ENCODE data around the gene ACIN1.
A peak's percentile ranks its signal among the peaks of the same experiment; 100 is the strongest.

ACIN1 gene

DNA sequence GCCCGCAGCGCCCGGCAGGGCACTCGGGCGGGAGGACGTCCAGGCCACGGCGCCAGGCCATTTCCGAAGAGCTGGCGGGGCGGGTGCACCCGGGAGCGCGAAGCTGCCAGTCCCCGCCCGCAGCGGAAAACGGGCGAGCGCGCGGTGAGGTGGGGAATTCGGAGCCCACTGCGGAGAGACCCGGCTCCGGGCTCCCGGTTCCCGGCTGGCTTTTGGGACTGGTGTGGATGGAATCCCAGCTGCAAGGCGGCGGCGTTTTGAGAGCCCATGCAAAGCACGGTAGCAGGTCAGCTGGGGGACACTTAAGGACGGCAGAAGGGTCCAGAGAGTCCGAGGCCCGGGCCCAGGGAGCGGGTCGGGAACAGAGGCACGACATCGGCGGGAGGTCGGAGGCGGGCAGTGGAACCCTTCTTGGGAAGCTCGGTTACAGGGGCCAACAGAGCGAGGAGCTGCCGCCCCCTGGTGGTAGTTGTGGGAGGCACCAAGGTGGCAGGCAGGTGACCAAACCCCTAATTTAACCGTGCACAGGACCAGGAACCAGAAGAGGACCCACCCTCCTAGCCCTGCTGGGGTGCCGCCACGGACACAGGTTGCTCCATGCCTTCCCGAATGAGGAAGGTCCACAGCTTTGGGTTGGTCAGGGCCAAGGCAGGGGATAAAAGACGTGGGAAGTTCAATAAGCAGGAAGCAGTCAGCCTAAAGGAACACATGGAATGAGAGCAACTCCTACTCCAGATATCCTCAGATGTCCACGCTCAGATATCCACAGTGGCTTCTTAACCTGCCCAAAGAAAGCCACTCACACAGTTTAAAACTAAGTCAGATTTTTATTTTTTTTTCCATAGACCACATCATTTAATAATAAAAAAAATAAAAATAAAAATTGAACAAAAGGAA, 36.9 kb downstream of the ACIN1 start:
- DNase-seq (ENCODE audit: low read depth, low spot score) = peak; percentile 97

DNA sequence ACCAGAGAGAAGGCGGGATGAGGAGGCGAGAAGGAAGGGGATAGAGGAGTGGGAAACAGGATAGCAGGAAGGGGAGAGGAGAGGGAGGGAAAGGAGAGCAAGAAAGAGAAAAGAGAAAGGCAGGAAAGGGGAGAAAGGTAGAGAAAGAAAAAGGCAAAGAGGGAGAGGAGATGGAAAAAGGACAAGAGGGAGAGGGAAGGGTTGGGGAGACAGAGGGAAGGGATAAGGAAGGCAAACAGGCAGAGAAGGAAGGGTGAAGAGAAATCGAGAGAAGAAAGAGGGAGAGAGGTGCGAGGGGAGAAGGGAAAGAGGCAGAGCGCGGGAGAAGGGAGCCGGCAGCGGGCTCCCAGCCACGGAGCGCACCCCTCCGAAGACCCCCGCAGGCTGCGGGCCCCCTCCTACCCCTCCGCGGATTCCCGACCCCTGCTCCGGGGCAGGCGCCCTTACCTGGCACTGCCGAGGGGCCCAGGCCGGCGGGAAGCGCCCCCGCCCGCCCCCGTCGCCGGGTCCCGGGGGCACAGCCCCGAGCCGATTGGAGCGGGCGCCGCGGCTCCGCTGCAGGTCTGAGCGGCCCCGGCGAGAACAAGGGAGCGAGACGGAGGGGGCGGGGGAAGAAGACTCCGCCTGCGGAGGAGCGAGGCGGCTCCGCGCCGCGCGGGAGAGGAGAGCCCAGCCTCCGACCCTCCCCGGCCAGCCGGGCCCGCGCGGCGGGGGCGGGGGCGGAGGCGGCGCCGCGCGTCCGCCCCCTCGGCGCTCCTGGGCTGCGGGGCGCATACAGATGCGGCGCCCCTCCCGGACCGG, 37.8 kb downstream of the ACIN1 start, which contains the start of gene CDH24:
CDH24 (minus strand) TSS at position 565 of the 801 bp plus-strand sequence. CDS start 1,787 bp downstream, outside the sequence.
- peak; percentile 67 for DNase-seq (ENCODE audit: low read depth, low spot score)

DNA sequence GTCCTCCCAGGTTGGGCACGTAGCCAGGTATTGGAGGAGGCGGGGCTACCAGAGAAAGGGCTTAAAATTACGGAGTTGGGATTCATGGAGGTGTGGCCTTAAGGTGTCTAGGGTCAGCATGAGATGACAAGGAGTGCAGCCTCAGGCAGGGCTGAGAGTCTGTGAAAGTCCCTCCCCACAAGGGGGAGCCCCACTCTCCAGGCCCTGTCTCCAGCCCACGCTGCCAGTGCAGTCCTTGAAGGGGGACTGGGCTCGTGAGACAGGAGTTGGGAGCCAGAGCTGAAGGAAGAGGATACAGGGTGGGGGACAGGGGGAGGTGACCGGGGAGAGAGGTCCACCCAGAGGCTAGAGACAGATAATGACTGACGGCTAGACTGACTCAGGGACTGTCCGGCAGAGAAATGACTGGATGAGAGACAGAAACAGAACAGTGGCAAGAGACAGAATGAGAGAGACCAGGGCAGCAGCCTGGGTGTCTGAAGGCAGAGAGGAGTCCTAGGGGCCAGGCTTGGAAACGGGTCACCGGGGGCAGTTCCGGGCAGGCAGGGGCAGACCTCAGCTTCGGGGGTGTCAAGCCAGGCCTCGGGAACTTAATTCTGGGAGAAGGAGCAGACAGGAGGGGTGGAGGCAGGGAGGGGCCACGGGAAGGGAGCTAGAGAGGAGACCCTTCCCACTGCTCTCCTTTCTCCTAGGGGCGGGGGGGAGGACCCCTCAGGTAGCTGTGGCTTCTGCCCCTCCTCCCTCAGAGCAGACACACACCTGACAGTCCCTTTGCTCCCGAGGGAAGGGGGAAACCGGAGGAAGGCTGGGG, 38.6 kb downstream of the ACIN1 start:
- DNase-seq (ENCODE audit: low read depth, low spot score) = peak; percentile 96

DNA sequence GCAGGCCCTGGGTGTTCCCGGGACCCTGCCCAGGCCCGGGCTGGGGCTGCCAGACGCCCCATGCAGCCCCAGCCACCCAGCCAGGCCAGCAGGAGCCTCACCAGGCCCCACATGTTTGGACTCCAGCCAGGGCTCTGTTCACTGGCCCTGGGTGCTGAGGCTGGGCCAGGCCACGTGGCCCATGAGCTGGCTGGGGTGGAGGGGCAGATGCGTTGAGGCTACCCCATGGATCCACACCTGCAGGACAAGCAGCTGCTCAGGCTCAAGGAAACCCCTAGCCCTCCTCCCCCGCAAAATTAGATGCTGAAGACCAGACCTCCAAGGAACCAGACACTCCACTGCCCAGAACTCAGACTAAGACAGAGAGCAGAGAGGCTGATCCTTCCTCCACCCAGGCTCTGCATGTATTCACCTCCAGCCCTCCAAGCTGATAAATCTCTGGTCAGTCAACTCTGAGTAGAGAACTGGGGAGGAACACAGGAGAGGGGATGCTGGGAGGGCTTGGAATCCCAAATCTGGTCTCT, 39.3 kb downstream of the ACIN1 start:
- no peak for DNase-seq (ENCODE audit: low read depth, low spot score)

DNA sequence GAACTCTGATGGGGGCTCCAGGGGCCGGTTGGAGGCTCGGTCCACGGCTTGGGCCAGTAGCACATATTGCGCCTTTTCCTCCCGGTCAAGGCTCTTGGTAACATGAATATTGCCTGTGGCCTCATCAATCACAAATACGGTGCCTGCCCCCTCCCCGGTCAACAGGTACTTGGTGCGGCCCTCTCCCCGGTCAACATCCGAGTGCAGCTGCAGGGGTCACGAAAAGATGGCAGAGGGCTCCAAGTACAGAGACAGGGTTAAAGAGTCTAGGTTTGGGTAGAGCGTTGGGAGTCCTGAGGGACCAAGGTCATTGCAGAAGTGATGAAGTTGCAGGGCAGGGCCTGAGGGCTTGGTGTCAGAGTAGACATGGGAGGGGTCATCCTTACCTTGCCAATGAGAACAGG, 39.8 kb downstream of the ACIN1 start:
- DNase-seq (ENCODE audit: low read depth, low spot score) = no peak

DNA sequence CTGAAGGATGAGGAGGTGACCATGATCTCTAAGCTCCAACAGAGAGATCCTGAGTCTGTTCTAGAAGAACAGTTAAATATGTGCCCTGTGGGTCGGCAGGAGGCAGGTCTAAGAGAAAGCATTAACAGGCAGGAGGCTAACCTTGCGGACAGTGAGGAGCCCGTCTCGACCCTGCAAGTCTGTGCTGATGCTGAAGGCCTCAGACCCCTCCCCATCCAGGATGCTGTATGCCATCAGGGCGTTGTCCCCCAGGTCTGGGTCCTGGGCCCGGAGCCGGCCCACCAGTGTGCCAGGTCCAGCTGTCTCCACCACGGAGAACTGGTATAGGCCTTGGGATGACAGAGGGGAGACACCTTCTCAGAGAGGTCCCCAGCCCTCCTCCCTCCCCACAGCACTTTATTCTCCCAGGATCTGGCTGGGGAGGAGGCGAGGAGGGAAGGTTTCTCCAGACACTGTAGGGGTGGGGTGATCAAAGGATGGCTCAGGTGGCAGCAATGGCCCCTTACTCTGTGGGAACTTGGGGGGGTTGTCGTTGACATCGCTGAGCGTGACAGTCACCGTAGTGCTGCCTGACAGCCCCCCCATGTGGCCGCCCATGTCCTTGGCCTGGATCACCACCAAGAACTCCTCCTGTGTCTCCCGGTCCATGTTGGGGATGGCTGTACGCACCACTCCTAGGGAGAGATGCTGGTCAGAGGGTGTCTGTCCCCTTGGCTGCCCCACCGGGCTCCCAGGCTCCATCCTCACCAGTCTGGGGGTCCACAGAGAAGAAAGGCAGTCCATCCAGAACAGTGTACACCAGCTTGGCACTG, 40.7 kb downstream of the ACIN1 start:
- DNase-seq (ENCODE audit: low read depth, low spot score) = no peak

DNA sequence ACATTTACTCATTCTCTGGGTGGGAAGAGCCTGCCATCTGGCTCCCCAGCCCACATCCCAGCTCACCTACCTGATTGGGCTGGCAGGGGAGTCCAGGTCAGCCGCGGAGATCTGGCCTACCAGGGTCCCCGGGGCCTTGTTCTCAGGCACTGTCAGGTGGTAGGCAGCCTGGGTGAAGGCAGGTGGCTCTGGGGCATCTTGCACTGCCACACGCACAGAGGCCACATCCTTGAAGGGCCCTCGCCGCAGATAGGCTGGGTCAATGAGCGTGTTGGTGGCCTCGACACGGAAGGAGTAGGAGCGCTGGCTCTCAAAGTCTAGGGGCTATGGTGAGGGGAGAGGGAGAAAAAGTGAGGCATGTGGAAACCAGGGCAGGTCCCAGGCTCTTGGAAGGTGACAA, 41.5 kb downstream of the ACIN1 start:
- DNase-seq (ENCODE audit: low read depth, low spot score) = no peak

DNA sequence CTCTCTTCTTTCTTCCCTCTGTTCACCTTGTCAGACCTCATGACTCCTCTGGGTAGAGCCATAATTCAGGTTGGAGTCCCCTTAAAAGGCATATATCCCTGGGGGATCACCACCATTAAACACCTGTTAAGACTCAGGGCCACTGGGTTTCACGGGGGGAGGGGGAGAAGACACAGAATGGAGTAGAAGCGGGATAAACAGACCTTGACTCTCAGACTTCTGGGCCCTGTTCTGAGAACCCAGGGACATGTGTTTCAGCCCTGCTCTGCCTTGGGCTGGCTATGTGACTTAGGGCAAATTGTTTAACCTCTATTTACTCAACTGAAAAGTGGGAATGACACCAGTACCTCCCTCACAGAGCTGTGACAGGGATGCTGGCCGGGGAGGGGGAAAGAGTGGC, 42.3 kb downstream of the ACIN1 start:
- DNase-seq (ENCODE audit: low read depth, low spot score) = no peak

DNA sequence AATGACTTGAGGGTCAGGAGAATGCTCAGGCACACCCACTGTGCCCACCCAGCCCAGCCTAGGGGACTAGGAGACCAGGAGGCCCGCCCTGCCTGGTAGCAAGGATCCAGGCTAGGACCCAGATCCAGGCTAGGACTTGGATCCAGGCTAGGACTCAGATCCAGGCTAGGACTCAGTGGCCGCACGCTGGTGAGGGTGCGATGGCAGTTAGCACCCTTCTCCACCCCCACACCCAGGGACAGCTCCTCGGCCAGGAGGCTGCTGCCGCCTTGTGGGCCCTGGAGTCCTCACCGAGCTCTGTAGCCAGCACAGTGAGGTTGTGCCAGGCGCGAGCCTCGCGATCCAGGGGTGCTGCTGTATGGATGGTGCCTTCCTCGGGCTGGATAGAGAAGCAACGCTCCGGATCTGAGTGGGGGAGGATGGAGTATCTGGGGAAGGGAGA, 42.7 kb downstream of the ACIN1 start:
- peak; percentile 64 for DNase-seq (ENCODE audit: low read depth, low spot score)

DNA sequence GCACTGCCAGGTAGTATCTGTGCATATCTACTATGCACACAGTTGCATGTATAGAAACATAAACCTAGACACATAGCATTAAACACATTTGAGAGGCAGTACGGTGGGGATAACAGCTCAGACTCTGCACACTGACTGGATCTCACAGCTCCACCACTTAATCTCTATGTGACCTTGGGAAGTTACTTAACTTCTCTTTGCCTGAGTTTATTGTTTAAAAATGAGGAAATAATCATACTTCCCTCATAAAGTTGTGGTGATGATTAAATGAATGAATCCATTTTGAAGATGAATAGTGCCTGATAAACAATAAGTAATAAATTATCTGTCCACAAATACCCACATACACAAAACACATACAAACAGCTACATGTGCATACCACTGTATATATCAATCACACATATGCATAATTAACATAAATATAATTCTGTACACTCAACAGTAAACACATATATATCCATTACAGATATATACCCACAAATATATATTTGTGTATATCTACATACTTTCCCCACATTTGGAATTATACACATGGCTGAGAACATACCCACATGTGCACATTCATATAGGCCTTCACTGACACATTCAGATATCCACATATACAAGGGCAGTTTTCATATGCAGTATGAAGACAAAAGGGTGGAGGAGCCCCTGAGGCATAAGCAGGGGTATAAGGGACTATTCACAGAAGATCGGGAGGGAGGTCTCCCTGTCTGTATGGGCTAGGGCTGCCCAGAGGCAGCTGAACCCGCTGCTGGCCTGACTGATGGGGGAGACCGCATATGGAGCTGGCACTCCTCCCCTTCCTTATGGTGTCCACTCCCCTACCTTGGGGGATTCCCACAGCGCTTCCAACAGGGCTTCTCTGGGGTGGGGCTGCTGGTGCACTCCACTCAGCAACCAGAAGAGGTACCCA, 43.5 kb downstream of the ACIN1 start:
- DNase-seq (ENCODE audit: low read depth, low spot score) = no peak

DNA sequence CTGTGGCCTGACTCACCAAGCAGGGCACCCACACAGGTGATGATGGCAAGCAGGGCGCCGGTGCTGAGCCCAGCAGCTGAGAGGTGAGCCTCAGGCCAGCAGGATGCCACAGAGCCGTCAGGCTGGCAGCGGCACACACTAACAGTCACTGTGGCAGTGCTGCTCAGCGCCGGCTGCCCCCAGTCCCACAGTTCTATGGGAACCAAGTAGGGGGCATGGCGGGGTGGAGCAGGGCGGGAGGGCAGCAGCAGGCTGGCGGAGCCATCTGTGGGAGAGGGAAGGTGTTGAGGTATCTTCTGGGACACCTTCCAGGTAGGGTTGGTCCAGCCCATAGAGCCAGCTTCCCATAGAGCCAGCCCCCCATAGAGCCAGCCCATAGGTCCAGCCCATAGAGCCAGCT, 45.9 kb downstream of the ACIN1 start:
- DNase-seq (ENCODE audit: low read depth, low spot score) = no peak

DNA sequence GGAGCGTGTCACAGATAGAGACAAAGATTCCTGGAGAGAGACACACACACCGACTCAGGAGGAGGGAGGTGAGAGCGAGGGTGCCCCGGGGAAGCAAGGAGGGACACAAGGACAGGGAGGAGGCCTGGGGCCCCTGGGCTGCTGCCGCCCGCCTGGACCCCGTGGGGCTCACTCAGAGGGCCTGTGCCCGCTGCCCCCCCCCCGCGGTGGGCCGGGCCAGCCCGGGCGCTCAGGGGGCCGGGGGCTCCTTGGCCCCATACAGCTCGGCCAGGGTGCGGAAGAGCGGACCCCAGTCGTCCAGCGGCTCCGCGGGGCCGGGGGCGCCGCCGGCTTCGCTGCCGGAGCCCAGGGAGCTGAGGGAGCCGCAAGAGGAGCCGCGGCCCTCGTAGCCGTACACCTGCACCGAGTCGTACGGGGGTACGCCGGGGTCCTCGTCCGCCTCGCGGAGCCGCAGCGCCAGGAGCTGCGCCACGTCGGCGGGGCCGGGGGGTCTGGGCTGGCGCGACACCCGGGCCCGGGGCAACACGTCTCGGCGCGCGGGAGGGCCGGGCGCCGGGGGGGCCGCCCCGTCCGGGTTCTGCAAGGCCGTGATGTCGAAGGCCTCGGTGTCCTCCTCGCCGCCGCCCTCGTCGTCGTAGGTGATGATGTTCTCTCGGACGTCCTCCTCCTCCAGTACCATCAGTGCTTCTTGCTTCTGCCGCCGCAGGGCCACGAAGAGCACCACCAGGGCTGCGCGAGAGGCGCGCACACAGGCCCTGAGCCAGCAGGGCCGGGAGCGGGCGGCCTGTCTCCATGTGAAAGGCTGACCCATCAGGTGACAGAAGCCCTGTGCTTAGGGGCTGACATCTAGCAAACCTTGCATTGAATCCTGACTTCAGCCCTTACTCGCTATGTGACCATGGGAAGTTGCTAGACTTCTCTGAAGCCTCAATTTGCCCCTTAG, 46.9 kb downstream of the ACIN1 start:
- DNase-seq (ENCODE audit: low read depth, low spot score) = no peak

DNA sequence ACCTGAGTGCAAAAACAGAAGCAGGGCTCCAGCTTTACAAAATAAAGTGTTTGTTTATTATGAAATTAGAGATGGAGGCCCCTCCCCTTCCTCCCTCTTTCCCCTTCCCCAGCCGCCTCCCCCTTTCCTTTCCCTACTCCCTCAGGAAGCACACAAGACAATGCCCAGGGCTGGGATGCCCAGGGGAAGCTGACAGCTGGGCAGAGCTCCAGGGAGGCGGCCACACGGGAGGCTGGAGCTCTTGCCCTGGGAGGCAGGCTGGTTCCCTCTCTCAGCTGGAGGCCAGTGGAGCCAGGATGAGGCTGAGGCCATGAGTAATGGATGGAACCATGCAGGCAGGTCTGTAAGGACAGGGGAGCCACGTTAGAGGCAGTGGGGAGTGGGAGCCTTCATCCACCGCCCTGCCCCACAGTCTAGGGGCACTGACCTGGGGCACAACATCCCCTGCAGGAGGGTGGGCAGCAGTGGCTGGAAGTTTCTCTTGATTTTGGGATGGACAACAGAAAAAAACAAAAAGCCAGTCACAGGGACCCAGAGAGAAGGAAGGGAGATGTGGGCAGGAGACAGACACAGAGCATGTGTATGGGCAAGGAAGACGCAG, 47.8 kb downstream of the ACIN1 start:
- no peak for DNase-seq (ENCODE audit: low read depth, low spot score)

DNA sequence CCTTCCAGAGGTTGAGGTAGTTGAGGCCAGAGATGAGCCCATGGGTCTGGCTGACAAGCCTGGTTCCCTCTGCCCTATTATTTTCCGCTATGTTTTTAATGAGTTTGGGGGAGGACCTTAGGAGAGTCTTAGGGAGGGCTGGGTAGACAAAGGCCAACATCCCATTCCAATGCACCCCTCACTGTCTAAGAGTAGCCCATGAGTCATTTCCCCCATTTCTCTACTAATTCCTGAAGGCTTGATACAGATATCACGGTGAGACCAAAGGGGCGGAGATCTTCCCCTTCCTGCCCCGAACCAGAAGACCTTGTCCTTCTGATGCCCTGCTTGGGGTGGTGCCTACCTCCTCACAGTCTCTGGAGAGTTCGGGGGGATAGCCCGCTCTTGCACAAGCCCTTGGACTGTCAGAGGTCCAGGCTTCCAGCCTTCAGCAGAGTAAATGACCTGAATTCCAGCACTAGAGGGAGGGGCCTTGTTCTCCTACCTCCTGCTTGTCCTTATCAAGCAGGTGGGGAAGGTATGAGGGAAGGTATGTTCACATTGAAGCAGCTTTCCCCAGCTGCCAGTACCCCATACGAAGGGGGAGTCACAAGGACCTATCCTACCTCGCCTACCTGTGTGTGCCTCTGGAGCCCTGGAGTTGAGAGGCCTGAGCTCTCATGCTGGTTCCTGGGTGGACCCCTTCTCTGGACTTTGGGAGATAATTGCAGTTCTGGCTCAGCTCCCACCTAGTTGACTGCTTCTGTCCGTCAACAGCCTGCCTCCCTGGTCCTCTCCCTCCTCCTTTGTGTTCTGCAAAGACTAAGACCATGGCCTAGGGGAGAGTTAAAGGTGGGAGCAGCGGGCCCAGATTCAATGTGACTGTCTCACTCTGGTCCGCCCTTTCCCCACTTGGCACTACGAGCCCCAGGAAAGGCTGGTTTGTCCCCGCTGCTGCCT, 49.2 kb downstream of the ACIN1 start:
- DNase-seq (ENCODE audit: low read depth, low spot score) = no peak

DNA sequence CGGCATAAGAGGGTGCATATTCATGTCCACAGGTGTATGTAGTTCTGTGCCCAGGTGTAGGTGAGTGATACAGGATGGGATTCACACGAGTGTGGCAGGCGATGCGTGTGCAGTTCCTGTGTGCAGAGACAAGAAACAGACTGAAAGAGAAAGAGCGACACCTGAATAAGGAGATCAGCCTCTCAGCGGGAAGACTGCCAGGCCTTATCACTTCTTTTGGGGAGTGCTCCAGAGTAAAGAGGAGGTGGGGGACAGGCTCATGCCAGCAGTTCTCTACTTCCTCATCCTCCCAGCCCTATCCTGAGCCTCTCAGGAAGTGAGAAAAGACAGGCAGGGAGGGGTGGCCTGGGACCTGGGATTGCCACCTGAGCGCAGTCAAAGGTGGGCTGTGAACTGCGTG, 50.1 kb downstream of the ACIN1 start:
- DNase-seq (ENCODE audit: low read depth, low spot score) = no peak

DNA sequence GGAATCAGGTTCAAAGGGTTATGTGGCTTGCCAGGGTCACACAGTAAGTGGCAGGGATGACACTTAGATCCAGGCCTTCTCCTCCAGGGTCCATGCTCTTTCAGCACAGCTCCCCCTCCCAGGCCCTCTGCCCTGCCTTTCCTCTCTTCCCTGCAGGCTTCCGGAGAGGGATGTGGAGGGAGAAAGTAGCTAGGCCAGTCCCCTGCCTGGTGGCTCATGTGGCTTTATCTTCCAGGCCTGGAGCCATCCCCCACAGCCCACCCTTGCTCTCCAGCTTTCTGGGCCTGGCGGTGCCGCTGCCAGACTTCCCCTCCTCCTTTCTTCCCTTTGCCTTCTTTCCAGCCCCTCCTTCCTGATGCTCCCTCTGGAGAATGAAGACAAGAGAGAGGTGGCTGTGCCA, 51.2 kb downstream of the ACIN1 start:
- peak; percentile 71 for DNase-seq (ENCODE audit: low read depth, low spot score)

DNA sequence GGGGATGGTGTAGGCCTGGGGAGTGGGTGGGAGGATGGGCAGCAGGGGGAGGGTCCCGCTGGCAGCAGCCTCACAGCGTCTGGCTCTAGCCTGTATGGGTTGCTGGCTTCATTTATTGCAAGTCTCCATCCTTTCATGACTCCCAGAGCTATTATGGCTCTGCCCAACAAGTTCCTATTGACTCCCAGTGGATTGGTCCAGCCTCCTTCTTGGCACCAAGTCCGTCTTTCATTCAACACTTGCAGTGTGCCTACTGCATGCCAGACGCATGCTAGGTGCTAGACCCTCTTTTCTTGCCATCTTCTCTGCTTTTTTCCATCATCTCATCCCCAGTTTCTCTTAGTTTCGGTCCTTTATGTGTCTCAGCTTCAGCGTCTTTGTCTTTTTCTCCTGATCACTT, 51.8 kb downstream of the ACIN1 start:
- DNase-seq (ENCODE audit: low read depth, low spot score) = no peak
